HEK293 (cell line): Measurements from ENCODE around the gene PTBP1.

Experiments used
- CTCF ChIA-PET: fragments of 350-600 bp; formaldehyde crosslinking; extraction: SDS; loops from one replicate; lab custom pipeline; 2021; ENCODE audit warnings: antibody characterized with exemption; lab: Yijun Ruan, JAX
- POLR2A ChIA-PET: fragments of 300-600 bp; formaldehyde crosslinking; extraction: SDS; loops from one replicate; lab custom pipeline; 2020; ENCODE audit warnings: antibody characterized with exemption, inconsistent platforms; lab: Yijun Ruan, JAX
- H3K27ac ChIP-seq: fragments of 200-500 bp; sonication (Bioruptor generic); 2 replicates; pipeline ENCODE4 v1.5.1; 2014; ENCODE audit warnings: low read depth, low read length, control low read depth, inconsistent platforms; ENCODE audit errors: extremely low read depth
- H3K36me3 ChIP-seq, 2 experiments: fragments of 200-500 bp in 1 of 2; sonication (Bioruptor generic) in 1 of 2; 1 replicate in 1 of 2; 2 replicates in 1 of 2; pipeline ENCODE4 v1.5.1; 2014 to 2017; ENCODE audit warnings: inconsistent platforms in 2 of 2, low read length in 2 of 2; ENCODE audit not compliant: control insufficient read depth in 2 of 2, insufficient read depth in 1 of 2
- H3K4me1 ChIP-seq: fragments of 200-500 bp; sonication (Bioruptor generic); 2 replicates; pipeline ENCODE4 v1.5.1; 2014; ENCODE audit warnings: mild to moderate bottlenecking, low read length, inconsistent platforms; ENCODE audit not compliant: control insufficient read depth, insufficient read depth
- H3K4me3 ChIP-seq: 2 replicates; pipeline ENCODE4 v1.5.1; 2011; ENCODE audit warnings: low read depth, mild to moderate bottlenecking, control low read depth, low read length, moderate library complexity
- H3K9me3 ChIP-seq: fragments of 200-500 bp; sonication (Bioruptor generic); 2 replicates; pipeline ENCODE4 v1.5.1; 2014; ENCODE audit warnings: low read depth, low read length, inconsistent platforms; ENCODE audit not compliant: control insufficient read depth, insufficient read depth
- HOXC10 ChIP-seq: sonication (generic); formaldehyde crosslinking; IDR thresholded peaks from 2 replicates; pipeline ENCODE4 v1.8.1; 2023; ENCODE audit warnings: mild to moderate bottlenecking, missing genetic modification reagents
- HOXD13 ChIP-seq: sonication (generic); formaldehyde crosslinking; IDR thresholded peaks from 2 replicates; pipeline ENCODE4 v1.8.0; 2022; ENCODE audit warnings: missing genetic modification reagents, borderline replicate concordance
- KLF10 ChIP-seq: fragments of 450-650 bp; IDR thresholded peaks from 2 replicates; pipeline ENCODE4 v1.5.1; 2018; ENCODE audit warnings: missing biosample characterization, mild to moderate bottlenecking, missing genetic modification characterization
- MEIS1 ChIP-seq: sonication (generic); formaldehyde crosslinking; IDR thresholded peaks from 2 replicates; pipeline ENCODE4 v1.8.1; 2022; ENCODE audit warnings: missing genetic modification reagents, mild to moderate bottlenecking, borderline replicate concordance
- PRDM1 ChIP-seq: fragments of 450-650 bp; formaldehyde crosslinking; IDR thresholded peaks from 2 replicates; pipeline ENCODE4; 2016; ENCODE audit warnings: missing biosample characterization, missing genetic modification characterization
- PRDM10 ChIP-seq: fragments of 450-650 bp; formaldehyde crosslinking; IDR thresholded peaks from 2 replicates; pipeline ENCODE4 v1.5.1; 2016; ENCODE audit warnings: missing biosample characterization, missing genetic modification characterization
- PRDM2 ChIP-seq: fragments of 450-650 bp; formaldehyde crosslinking; IDR thresholded peaks from 2 replicates; pipeline ENCODE4 v1.5.1; 2016; ENCODE audit warnings: missing biosample characterization, missing genetic modification characterization, borderline replicate concordance
- SCRT1 ChIP-seq: fragments of 450-650 bp; formaldehyde crosslinking; IDR thresholded peaks from 2 replicates; pipeline ENCODE4 v1.5.1; 2016; ENCODE audit warnings: missing biosample characterization, missing genetic modification characterization, borderline replicate concordance
- ZBTB20 ChIP-seq: fragments of 450-650 bp; formaldehyde crosslinking; IDR thresholded peaks from 2 replicates; pipeline ENCODE4 v1.5.1; 2016; ENCODE audit warnings: missing biosample characterization, missing genetic modification characterization
- ZBTB6 ChIP-seq: fragments of 450-650 bp; formaldehyde crosslinking; IDR thresholded peaks from 2 replicates; pipeline ENCODE4 v1.5.1; 2017; ENCODE audit warnings: missing biosample characterization, missing genetic modification characterization
- ZFP69B ChIP-seq: fragments of 450-650 bp; formaldehyde crosslinking; IDR thresholded peaks from 2 replicates; pipeline ENCODE4 v1.5.1; 2016; ENCODE audit warnings: missing biosample characterization, missing genetic modification characterization
- ZNF155 ChIP-seq: fragments of 450-650 bp; formaldehyde crosslinking; IDR thresholded peaks from 2 replicates; pipeline ENCODE4 v1.5.1; 2016; ENCODE audit warnings: missing biosample characterization, missing genetic modification characterization
- ZNF211 ChIP-seq: fragments of 450-650 bp; formaldehyde crosslinking; IDR thresholded peaks from 2 replicates; pipeline ENCODE4 v1.5.1; 2016; ENCODE audit warnings: low read depth, missing biosample characterization, missing genetic modification characterization
- ZNF24 ChIP-seq: fragments of 450-650 bp; formaldehyde crosslinking; IDR thresholded peaks from 2 replicates; pipeline ENCODE4 v1.5.1; 2016; ENCODE audit warnings: missing biosample characterization, missing genetic modification characterization
- ZNF266 ChIP-seq: fragments of 450-650 bp; formaldehyde crosslinking; IDR thresholded peaks from 2 replicates; pipeline ENCODE4 v1.5.1; 2016; ENCODE audit warnings: missing biosample characterization, missing genetic modification characterization, low read depth
- ZNF398 ChIP-seq: fragments of 450-650 bp; formaldehyde crosslinking; IDR thresholded peaks from 2 replicates; pipeline ENCODE4 v1.5.1; 2017; ENCODE audit warnings: missing biosample characterization, missing genetic modification characterization
- ZNF416 ChIP-seq: fragments of 450-650 bp; formaldehyde crosslinking; IDR thresholded peaks from 2 replicates; pipeline ENCODE4 v1.5.1; 2016; ENCODE audit warnings: missing biosample characterization, missing genetic modification characterization
- ZNF473 ChIP-seq: fragments of 450-650 bp; formaldehyde crosslinking; IDR thresholded peaks from 2 replicates; pipeline ENCODE4 v1.5.1; 2017; ENCODE audit warnings: missing biosample characterization, missing genetic modification characterization
- ZNF585B ChIP-seq: fragments of 450-650 bp; formaldehyde crosslinking; IDR thresholded peaks from 2 replicates; pipeline ENCODE4 v1.5.1; 2016; ENCODE audit warnings: missing biosample characterization, missing genetic modification characterization
- ZNF785 ChIP-seq: fragments of 450-650 bp; formaldehyde crosslinking; IDR thresholded peaks from 2 replicates; pipeline ENCODE4 v1.5.1; 2016; ENCODE audit warnings: missing biosample characterization, missing genetic modification characterization

Gene PTBP1

GRCh38 chr19:768424-768823 lies 28.8 kb upstream of the PTBP1 start:
- H3K4me1 ChIP-seq, result no peaks in the 10 kb centered on the region
- ChIA-PET POLR2A (no interaction called here), CTCF (interaction anchor here (0.9 to 2.9 kb wide), 5 partner anchors 10 to 155 kb away, joined by 4 to 21 read pairs (median 10); no protein-coding TSS in a partner anchor)
- TF ChIP-seq SCRT1 (tag by site-specific recombination) (no peak), PRDM1 (tag by site-specific recombination) (no peak), HOXC10 (CRISPR knock-in tag) (no peak), ZNF398 (tag by site-specific recombination) (no peak), ZNF266 (no peak)
- H3K36me3 ChIP-seq, result no peaks in the 10 kb centered on the region
- H3K4me3 ChIP-seq, result no peak overlapping the region
- no peaks in the 10 kb centered on the region for H3K9me3 ChIP-seq
- H3K27ac ChIP-seq, result no peak overlapping the region

GRCh38 chr19:769616-770015 lies 27.6 kb upstream of the PTBP1 start:
- Histone ChIP-seq H3K36me3 (no peaks in the 10 kb centered on the region), H3K27ac (no peak overlapping the region), H3K9me3 (no peaks in the 10 kb centered on the region), H3K4me1 (no peaks in the 10 kb centered on the region), H3K4me3 (no peak overlapping the region)
- POLR2A ChIA-PET, result interaction anchor here (0.6 kb wide), 1 partner anchor 153 kb away, joined by 5 read pairs; no protein-coding TSS in a partner anchor
- no peak for TF ChIP-seq ZFP69B
- TF ChIP-seq PRDM1 (tag by site-specific recombination), result no peak
- no peak for TF ChIP-seq ZNF155 (tag by site-specific recombination)
- TF ChIP-seq ZBTB6 (tag by site-specific recombination), result no peak
- no peak for TF ChIP-seq ZNF24 (tag by site-specific recombination)
- TF ChIP-seq ZNF416 (tag by site-specific recombination), result no peak
- TF ChIP-seq ZBTB20 (tag by site-specific recombination), result no peak
- no peak for TF ChIP-seq ZNF473 (tag by site-specific recombination)
- no peak for TF ChIP-seq KLF10 (tag by site-specific recombination)
- TF ChIP-seq PRDM2 (tag by site-specific recombination), result no peak
- no peak for TF ChIP-seq ZNF785 (tag by site-specific recombination)
- no peak for TF ChIP-seq ZNF211 (tag by site-specific recombination)
- no peak for TF ChIP-seq HOXD13
- no peak for TF ChIP-seq PRDM10 (tag by site-specific recombination)
- TF ChIP-seq ZNF266, result no peak
- no peak for TF ChIP-seq MEIS1
- no peak for TF ChIP-seq ZNF585B
- CTCF ChIA-PET, result interaction anchor here (0.6 to 2.9 kb wide), 17 partner anchors 9 to 696 kb away, joined by 3 to 21 read pairs (median 4); no protein-coding TSS in a partner anchor
